HUDEP-2 (cell line): ENCODE results near the gene CHRNA7.

Source experiments
- DNase-seq, 76 experiments: peaks; one replicate each; lab custom pipeline; 2025; ENCODE audit not compliant: unreplicated experiment in 76 of 76; lab: John Stamatoyannopoulos, UW

CHRNA7 gene

GRCh38 chr15:32067115-32067514 lies 36.8 kb downstream of the CHRNA7 start:
- no peak for DNase-seq

- DNase-seq, result no peak
Observed at GRCh38 chr15:32089851-32090359, 59.6 kb downstream of the CHRNA7 start.

- DNase-seq, result no peak
Observed at GRCh38 chr15:32091505-32092380, 61.4 kb downstream of the CHRNA7 start.

DNA sequence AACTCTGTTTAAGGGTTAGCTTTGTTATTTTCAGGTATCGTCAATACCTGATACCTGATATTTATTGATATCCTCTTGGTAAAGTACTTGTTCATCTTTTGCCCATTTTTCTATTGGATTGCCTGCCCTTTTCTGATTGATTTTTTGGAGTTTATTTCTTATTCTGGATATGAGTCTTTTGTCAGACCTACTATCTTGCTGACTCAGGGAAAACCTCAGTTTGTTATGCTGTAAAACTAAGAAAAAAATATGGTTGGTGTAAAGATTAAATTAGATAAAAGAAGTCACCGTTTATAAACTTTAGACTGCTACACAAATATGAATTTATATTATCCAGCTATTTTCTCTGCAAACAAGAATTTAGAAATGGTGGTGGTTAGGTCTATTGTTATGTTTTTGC lies 65.9 kb downstream of the CHRNA7 start:
- DNase-seq, result no peak

DNA sequence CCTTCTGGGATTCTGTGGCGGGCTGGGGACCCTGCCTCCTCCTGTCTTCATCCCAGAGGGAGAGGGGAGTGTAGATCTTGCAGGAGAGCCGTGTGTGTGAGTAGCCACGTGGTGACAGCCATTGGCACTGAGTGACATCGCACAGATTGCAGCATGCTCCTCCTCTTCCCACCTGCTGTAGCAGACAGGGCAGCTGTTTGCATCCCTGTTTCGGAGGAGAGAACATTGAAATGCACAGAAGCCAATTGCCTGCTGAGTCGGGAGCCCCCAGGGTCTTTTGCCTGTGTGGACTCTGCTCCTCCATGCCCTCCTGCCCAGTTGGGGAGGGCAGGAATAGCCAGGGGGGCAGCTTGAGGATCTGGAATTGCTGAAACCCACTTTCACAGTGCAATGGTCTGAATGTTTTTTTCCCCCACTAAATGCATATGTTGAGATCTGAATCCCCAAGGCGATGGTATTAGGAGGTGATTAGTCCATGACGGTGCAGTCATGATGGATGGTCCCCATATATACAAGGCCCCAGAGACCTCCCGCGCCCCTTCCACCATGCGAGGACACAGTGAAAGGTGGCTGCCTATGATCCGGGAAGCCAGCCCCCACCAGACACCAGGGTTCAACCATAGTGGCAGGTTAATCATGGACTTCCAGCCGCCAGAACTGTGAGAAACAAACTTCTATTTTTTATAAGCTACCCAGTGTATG lies 66.8 kb downstream of the CHRNA7 start:
- DNase-seq, result no peak

GRCh38 chr15:32098033-32098432 lies 67.7 kb downstream of the CHRNA7 start:
- DNase-seq, result no peak

- DNase-seq, result no peak
Observed at GRCh38 chr15:32099097-32099785, 68.9 kb downstream of the CHRNA7 start.

GRCh38 chr15:32099956-32100684 lies 69.8 kb downstream of the CHRNA7 start:
- DNase-seq, result no peak

- peak in 1 of 76 experiments; percentile 2 for DNase-seq
Observed at GRCh38 chr15:32104061-32104995, 74.0 kb downstream of the CHRNA7 start.

DNA sequence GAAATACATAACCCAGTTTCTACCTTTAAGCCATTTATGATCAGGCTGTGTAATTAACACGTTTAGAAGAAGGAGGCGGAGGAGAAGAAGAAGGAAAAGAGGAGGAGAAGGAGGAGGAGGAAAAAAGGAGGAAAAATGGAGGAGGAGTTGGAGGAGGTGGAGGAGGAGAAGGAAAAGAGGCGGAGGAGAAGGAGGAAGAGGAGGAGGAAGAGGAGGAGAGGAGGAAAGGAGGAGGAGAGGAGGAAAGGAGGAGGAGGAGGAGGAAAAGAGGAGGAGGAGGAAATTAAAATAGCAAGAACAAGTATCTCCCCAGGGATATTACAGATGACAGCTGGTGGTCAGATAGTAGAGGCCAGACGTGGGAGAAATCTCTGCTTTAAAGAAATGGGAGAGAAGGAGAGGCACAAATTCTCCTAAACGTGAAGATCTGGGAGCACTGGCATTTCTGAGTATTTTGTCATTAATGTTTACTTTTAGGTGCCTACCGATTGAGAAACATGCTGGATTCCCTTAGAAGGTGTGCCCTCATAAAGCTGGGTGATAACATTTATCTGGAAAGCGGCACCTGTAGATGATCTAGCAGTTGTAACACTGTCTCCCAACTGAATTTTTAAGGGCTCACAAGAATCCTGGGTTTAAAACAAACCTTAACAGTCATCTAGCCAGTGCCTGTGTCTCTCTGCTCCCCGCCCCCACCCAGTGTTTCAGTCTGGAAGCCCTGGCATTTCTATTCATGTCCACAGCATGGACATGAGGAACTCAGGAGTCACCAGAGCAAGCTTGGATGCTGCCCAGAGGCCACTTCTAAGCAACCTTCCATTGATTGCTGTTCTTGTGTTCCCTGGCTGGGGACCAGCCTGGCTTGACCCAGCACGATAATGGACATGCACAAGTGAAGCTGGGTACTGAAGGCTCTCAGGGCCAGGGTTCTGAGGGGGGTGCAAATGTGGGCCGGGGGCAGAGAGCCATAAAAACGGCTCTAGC lies 75.2 kb downstream of the CHRNA7 start:
- DNase-seq, result no peak

GRCh38 chr15:32106401-32107381 lies 76.4 kb downstream of the CHRNA7 start:
- DNase-seq, result no peak

DNA sequence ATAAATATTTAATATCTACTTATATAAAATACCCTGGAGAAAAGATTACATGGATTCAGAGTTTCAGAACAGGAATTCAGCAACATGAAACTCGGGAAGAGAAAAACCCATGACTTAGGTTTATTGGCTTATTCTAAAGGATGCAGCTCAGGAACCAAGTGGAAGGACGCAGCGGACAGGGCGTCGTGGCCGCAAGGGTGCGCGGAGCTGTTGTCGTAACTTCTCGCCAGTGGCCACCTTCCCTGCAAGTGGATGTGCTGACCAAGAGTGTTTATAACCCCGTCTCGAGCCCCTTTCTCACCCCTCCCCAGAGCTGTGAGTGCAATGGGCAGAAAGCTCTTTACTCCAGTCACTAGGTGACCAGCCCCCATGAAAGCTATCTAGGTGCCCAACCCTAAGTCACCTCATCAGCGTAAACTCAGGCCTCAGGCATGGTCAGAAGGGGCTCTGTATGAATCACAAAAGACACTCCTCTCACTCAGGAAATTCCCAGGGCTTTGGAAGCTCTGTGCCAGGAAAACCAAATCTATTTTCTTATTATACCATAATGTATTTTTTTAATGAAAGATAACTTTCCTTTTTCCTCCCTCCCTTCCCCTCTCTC lies 77.3 kb downstream of the CHRNA7 start:
- no peak for DNase-seq

GRCh38 chr15:32108661-32109060 lies 78.3 kb downstream of the CHRNA7 start:
- no peak for DNase-seq

DNA sequence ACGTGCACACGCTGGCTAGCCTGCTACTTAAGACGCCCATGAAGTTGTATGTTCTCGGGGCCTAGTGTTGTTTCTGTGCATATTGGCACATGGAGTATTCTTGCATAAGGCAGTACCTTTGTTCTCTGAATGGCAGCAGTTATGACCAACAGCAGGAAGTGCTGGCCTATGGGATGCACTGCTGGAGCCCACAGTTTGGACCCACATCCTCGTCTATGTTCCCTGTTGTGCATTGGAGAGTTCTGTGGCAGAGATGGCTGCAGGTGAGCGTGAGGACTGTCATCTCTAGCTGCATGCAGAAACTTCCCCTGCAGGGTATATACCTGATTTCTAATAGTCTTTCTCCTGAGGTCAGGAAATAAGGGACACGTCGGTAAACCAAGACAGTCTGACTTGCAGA lies 81.8 kb downstream of the CHRNA7 start:
- DNase-seq, result no peak

DNA sequence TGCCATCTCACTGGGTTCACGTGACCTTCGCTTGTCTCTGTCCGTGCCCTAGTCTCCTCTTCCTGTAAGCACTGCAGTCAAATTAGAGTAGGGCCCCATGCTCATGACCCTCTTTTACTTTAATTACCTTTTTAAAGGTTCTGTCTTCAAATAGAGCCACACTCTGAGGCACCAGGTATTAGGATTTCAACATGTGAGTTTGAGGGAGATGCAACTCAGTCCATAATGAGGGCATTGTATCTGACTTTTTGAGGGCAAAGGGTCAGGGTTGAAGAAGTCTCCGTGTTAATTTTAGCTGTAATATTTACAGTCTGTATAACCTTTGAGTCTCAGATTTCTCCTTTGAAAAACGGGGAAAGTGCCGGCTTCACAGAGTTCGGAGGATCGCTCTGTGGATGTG lies 82.9 kb downstream of the CHRNA7 start:
- no peak for DNase-seq

GRCh38 chr15:32117122-32117521 lies 86.8 kb downstream of the CHRNA7 start:
- DNase-seq, result no peak

DNA sequence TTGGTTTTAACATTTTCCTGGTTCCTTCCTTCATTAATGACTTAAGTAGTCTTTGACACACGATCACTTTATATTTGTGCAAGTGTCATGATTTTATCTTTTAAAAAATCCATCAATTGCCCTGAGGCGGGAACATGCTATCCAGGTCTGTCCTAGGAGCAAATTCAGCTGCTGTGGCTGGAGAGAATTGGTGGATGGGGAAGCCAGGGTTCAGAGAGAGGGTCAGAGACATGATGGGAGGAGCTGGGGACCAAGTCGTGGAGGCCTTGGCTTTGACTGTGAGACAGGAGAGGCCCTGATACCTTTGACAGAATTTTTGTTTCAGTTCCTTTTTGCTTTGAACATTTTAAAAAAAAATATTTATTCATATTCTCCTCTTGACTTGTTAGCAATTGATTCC lies 89.0 kb downstream of the CHRNA7 start:
- no peak for DNase-seq
